Measurements from ENCODE around the gene ZNF622. TPM values are rescaled to one million over a fixed set of nuclear protein-coding genes. Genes with fewer than 3 reads are reported as not detected.

ZNF622 gene
- total RNA-seq, 4 donors from 2014 or later: 20.2 to 32.6 (median 27.6) TPM

DNA sequence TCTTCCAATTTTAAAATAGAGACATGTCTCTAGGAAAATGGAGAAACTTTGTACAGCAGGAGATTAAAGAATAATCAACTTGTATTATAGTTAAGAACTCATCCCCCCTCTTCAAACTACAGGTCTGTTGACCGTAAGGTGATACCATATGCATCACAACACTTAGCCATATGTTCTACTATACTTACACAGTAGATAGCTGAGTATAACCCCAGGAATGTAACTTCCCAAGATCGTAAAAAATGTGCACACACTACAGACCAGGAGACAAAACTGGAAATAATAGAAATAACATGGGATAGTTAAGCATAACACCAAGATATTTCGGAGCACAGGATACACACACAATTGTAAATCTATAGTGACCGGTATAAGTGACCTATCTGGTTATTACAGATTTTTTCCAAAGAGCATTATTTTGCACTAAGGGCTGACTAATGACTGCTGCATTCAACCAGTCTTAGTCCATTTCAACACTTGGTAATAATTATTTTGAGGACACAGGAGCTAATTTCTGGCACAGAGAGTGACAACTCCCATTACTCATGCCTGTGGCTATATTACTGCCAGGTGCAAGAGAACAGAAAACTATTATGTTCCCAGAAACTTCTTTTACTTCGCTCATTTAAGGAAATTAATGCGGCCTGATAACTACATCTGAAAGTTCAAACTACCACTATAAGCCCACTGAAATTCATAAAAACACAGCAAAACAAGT is 15.4 kb upstream of the ZNF622 start:
- TF ChIP-seq, protein P1, sequence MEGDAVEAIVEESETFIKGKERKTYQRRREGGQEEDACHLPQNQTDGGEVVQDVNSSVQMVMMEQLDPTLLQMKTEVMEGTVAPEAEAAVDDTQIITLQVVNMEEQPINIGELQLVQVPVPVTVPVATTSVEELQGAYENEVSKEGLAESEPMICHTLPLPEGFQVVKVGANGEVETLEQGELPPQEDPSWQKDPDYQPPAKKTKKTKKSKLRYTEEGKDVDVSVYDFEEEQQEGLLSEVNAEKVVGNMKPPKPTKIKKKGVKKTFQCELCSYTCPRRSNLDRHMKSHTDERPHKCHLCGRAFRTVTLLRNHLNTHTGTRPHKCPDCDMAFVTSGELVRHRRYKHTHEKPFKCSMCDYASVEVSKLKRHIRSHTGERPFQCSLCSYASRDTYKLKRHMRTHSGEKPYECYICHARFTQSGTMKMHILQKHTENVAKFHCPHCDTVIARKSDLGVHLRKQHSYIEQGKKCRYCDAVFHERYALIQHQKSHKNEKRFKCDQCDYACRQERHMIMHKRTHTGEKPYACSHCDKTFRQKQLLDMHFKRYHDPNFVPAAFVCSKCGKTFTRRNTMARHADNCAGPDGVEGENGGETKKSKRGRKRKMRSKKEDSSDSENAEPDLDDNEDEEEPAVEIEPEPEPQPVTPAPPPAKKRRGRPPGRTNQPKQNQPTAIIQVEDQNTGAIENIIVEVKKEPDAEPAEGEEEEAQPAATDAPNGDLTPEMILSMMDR (IDR thresholded peaks at IDR 0.05; ENCODE audit: low read depth): no peak

DNA sequence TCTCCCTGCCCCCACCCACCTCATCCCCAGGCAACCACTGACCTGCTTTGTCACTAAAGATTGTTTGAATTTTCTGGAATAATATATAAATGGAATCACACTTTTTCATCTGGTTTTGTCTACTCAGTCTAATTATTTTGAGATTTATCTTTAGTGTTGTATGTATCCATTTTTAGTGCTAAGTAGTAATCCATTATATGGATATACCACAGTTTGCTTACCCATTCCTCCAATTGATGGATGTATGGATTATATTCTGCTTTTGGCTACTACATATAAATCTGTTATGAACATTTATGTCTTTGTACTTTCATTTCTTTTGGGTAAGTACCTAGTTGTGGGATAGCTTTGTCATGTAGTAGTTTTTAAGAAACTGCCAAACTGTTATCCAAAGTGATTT is 14.5 kb upstream of the ZNF622 start:
- TF ChIP-seq, protein P1 (IDR thresholded peaks at IDR 0.05; ENCODE audit: low read depth): no peak

DNA sequence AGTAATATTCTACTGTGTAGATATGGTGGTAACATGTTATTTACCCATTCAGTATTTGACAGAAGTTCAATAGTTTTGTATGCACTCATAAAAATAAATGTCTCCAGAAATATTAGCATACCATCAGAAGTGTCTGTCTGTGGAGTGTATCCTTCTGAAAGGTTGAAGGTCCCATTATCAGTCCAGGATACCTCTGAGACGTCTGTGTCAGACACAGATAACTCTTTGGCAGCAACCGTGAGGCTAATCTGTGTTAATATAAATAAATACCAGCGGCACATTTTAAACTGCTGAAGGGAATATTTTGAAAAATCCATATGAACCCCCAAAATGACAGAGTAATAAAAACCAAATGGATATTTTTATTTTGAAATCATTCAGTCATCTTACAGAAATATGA is 11.9 kb upstream of the ZNF622 start:
- TF ChIP-seq, protein P1 (IDR thresholded peaks at IDR 0.05; ENCODE audit: low read depth): no peak

DNA sequence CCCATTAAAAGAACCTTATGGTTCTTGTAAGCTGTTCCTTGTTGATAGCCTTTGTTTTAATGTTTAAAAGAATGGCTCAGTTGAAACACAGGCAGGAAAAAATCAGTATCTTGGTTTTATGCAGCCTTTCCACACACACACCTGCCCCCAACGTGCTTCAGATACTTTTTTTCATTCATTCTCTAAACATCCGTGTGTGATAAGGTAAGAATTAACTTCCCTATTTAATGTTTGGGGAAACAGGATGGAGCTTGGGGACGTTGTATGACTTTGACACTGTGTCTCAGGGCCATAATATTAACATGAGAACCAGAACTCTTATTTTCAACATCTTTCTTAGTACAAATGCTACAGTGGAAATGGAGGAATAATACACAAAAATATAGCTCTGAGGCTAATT is 5.8 kb upstream of the ZNF622 start:
- TF ChIP-seq, protein P1 (IDR thresholded peaks at IDR 0.05; ENCODE audit: low read depth): no peak

DNA sequence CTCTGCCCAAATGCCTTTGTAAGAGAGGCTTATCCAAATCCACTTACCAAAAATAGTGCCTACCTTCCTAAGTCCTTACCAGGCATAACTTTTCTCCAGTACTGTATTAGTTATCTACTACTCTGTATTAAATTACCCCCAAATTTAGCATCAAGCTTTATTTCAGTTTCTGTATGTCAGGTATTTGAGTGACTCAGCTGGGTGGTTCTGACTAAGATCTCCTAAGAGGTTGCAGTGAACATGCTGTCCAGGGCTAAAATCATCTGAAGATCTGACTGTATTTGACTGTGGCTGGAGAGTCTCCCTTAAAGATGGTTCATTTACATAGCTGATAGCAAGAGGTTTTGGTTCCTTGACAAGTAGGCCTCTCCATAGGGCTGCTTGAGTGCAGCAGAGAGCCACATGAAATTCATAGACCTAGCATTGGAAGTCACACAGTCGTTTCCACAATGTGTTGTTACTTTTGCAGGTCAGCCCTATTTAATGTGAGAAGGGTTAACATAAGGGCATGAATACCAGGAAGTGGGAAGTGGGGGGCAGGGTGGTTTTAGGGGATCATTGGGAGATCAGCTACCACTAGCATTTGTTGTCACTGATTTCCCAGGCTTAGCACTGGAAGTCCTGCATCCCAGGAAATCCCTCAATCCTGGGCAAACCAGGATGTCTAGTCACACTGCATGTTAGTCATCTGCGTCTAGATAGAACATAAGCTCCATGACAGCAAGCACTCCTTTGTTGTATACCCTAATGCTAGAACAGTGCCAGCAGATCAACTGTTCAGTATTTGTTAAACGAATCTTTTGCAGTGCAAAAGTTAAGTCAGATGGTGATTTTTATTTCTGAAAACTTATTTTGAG is 2.0 kb upstream of the ZNF622 start:
- TF ChIP-seq, protein P1 (IDR thresholded peaks at IDR 0.05; ENCODE audit: low read depth): no peak

DNA sequence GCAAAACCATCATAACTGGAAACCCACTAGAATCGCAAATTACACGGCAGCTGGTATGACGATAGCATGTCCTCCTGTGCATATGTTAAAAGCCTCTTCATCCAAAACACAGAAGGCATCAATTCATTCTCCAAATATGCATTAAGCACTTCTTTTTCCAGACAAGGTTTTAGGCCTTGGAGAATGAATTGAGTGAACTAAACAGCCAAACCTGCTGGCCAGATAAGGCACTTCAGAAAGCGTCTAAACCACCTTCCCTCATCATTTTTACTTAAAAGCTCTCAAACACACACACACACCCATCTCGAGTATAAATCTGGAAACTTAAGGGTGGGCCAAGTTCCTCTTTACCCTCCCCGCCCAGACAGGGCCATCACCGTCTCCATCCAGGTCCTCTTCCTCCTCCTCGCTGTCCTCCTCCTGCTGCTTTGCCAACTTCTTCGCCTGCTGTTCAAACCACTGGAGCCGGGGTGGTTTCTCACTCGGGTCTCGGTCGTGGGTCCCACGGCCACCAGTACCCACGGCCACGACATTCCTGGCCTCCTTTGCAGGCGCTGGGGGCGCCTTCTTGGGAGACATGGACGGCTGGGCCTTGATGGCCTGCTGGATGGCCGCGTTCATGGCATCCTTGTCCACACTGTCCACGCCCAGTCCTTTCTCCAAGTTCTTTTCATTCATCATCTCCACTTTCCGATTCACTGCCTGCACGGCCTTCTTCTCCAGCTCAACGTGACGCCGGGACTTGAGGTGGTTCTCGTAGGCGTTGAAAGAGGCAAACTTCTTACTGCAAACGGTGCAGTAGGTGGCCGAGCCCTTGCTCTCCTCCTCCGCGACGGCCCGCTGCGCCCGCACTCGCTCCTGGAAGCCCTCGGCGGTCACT is 696 bp downstream of the ZNF622 start:
- TF ChIP-seq, protein P1 (IDR thresholded peaks at IDR 0.05; ENCODE audit: low read depth): no peak

All from subcutaneous adipose tissue (tissue), 4 donors.